Neural cell (in vitro differentiated cells): Measurements from ENCODE around the gene SPATS2.

Source experiments
- CTCF ChIP-seq: fragments of 450-650 bp; IDR thresholded peaks from 2 replicates; pipeline ENCODE4 v1.5.1; 2014; ENCODE audit warnings: antibody characterized with exemption, mild to moderate bottlenecking, moderate library complexity; ENCODE audit not compliant: poor library complexity, severe bottlenecking
- EZH2 ChIP-seq: fragments of 200-600, 300-800 bp; shearing (Covaris generic), sonication (generic); IDR thresholded peaks from 2 replicates; pipeline ENCODE4 v1.6.1; 2014; ENCODE audit warnings: antibody characterized with exemption, low read length, borderline replicate concordance, mild to moderate bottlenecking; ENCODE audit not compliant: insufficient read depth, poor library complexity, severe bottlenecking
- MXI1 ChIP-seq: fragments of 450-650 bp; conservative IDR thresholded peaks from 2 replicates; pipeline ENCODE4 v1.6.1; 2014; ENCODE audit warnings: antibody characterized with exemption, mild to moderate bottlenecking; ENCODE audit not compliant: poor library complexity, severe bottlenecking
- POLR2AphosphoS5 ChIP-seq: IDR thresholded peaks from 2 replicates; pipeline ENCODE4 v1.6.1; 2012
- SMC3 ChIP-seq: fragments of 450-650 bp; conservative IDR thresholded peaks from 2 replicates; pipeline ENCODE4 v1.6.1; 2014; ENCODE audit warnings: antibody characterized with exemption, mild to moderate bottlenecking, moderate library complexity; ENCODE audit not compliant: poor library complexity

GRCh38 chr12:49552014-49552413 is 184.8 kb downstream of the SPATS2 start:
- TF ChIP-seq CTCF, result no peak
- no peak for TF ChIP-seq POLR2AphosphoS5
- TF ChIP-seq SMC3, result no peak
- no peak for TF ChIP-seq EZH2
- TF ChIP-seq MXI1, result no peak
